Retinal pigment epithelial cell (primary cell): ENCODE measurements around the gene GLI1.

Source experiments
- DNase-seq: peaks from one replicate; pipeline ENCODE4 v3.0.0-alpha.2; 2010; ENCODE audit warnings: low read depth
- H3K4me3 ChIP-seq: 2 replicates; pipeline ENCODE4 v1.5.1; 2011; ENCODE audit warnings: mild to moderate bottlenecking, low read length, control low read depth, moderate library complexity
- TF ChIP-seq, protein P1 (sequence below): conservative IDR thresholded peaks from 2 replicates; pipeline ENCODE4 v1.5.1; 2011; ENCODE audit warnings: low read depth, low read length, control low read depth, inconsistent platforms

Gene GLI1

DNA sequence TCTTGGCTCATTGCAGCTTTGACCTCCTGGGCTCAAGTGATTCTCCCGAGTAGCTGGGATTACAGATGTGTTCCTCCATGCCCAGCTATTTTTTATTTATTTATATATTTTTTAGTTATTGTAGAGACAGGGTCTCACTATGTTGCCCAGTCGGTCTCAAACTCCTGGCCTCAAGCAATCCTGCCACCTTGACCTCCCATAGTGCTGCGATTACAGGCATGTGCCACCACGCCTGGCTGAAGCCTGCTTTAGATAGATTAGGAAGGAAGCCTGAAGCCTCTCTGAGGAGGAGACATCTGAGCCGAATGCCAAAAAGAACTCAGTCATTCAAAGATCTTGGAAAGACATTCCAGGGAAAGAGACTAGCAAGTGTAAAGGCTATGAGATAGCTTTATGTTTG lies 14.8 kb upstream of the GLI1 start:
- DNase-seq: no peak
- H3K4me3 ChIP-seq: no peak overlapping the region
- TF ChIP-seq, protein P1, sequence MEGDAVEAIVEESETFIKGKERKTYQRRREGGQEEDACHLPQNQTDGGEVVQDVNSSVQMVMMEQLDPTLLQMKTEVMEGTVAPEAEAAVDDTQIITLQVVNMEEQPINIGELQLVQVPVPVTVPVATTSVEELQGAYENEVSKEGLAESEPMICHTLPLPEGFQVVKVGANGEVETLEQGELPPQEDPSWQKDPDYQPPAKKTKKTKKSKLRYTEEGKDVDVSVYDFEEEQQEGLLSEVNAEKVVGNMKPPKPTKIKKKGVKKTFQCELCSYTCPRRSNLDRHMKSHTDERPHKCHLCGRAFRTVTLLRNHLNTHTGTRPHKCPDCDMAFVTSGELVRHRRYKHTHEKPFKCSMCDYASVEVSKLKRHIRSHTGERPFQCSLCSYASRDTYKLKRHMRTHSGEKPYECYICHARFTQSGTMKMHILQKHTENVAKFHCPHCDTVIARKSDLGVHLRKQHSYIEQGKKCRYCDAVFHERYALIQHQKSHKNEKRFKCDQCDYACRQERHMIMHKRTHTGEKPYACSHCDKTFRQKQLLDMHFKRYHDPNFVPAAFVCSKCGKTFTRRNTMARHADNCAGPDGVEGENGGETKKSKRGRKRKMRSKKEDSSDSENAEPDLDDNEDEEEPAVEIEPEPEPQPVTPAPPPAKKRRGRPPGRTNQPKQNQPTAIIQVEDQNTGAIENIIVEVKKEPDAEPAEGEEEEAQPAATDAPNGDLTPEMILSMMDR: no peak

DNA sequence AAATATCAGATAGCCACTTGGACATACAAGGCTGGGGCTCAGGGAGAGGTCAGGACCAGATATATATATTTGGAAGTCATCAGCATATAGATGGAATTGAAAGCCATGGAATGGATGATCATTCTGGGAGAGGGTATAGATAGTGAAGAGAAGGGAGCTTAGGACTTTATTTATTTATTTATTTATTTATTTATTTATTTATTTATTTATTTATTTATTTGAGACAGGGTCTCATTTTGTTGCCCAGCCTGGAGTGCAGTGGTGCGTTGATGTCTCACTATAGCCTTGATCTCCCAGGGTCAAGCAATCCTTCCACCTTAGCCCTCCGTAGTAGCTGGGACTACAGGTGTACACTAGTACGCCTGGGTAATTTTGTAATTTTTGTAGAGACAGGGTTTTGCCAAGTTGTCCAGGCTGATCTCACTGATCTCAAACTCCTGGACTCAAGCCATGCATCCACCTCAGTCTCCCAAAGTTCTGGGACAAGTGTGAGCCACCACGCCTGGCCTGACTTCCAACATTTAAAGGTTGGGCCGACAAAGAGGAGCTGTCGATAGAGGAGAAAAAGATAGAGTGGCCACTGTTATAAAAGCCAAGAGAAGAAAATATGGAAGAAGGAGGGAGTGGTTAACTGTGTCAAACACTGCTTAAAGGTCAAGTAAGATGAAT lies 13.2 kb upstream of the GLI1 start:
- TF ChIP-seq, protein P1: no peak
- DNase-seq: no peak
- no peak overlapping the region for H3K4me3 ChIP-seq

DNA sequence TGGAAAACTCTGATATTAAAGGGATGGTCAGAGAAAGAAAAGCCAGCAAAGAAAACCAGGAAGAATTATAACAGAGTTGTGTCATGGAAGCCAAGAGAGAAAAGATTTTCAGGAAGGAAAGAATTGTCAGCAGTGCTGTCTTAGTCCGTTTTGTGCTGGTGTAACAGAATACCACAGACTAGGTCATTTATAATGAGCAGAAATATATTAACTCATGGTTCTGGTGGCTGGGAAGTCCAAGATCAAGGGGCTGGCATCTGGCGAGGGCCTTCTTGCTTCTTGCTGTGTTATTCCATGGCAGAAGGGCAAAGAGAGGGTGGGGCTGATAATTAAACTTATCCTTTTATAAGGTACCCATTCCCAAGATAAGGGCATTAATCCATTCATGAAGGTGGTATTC lies 10.9 kb upstream of the GLI1 start:
- TF ChIP-seq, protein P1: no peak
- no peak for DNase-seq
- H3K4me3 ChIP-seq: no peak overlapping the region

DNA sequence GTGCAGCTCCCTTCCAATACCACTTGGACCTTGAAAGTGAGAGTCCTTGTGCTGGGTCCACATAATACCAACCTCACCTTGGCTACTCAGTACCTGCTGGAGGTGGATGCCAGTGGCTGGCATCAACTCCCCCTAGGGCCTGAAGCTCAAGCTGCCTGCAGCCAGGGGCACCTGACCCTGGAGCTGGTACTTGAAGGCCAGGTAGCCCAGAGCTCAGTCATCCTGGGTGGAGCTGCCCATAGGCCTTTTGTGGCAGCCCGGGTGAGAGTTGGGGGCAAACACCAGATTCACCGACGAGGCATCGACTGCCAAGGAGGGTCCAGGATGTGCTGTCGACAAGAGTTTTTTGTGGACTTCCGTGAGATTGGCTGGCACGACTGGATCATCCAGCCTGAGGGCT lies 10.2 kb upstream of the GLI1 start:
- TF ChIP-seq, protein P1: no peak
- DNase-seq: no peak
- no peak overlapping the region for H3K4me3 ChIP-seq

DNA sequence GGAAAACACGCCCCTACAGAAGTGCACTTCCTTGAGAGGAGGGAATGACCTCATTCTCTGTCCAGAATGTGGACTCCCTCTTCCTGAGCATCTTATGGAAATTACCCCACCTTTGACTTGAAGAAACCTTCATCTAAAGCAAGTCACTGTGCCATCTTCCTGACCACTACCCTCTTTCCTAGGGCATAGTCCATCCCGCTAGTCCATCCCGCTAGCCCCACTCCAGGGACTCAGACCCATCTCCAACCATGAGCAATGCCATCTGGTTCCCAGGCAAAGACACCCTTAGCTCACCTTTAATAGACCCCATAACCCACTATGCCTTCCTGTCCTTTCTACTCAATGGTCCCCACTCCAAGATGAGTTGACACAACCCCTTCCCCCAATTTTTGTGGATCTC lies 9.5 kb upstream of the GLI1 start:
- DNase-seq: no peak
- H3K4me3 ChIP-seq: no peak overlapping the region
- TF ChIP-seq, protein P1: no peak

DNA sequence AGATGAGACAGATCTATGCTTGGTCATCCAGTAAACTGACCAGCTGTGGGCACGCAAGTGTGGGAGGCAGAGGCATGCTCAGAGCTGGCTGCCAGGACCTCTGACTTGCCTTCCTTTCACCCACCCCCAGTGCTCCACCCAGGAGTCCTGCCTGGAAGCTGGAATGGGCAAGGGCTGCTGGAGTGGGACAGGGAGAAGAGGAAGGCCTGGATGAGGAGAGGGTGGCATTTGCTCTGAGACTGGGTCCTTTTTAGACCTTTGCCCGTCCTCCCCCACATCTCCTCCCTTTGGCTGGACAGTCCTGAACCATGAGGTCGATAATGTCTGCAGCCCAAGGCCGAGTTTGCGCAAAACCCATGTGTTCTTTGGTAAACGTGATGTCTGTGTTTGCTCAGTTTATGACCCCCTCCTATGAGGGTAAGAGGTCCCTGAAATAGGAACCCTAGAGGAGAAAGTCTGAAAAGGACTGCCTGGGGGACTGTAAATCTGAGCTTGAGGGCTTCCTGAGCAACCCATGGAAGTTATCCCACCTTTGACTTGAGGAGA lies 8.3 kb upstream of the GLI1 start:
- TF ChIP-seq, protein P1: no peak
- H3K4me3 ChIP-seq: no peak overlapping the region
- DNase-seq: no peak
